GM19240 (cell line): Measurements from ENCODE around the gene SMOC2.

Source experiments
- DNase-seq: peaks from one replicate; pipeline ENCODE4 v3.0.0; 2011; ENCODE audit warnings: low spot score; ENCODE audit not compliant: insufficient read length

The SMOC2 gene

DNA sequence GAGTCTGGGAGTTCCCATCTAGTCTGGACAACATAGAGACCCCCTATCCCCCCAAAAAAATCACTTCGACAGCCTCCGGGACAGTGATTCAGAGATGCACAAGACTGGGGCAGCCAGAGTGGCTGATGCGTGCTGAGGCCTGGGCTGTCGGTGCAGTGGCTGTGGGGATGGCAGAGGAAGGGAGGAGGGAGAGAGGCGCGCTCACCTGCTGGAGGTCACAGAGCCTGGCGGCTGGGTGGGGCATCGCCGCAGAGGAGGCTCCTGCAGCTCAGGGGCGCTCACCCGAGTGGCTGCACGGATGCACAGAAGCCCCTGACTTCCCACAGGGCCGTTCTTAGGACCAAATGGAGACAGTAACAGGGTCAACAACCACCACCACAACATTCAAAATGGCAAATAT, 182.8 kb downstream of the SMOC2 start:
- no peak for DNase-seq

DNA sequence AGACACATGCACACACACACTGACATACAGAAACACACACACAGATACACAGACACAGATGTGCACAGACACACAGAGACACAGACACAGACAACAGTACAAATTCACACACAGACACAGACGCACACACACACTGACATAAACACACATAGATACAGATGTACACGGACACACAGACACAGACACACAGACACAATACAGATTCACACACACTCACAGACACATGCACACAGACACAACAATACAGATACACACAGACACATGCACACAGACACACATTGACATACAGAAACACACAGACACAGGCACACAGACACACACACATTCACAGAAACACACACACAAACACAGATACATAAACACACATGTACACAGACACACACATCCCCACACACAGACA, 183.6 kb downstream of the SMOC2 start:
- no peak for DNase-seq

DNA sequence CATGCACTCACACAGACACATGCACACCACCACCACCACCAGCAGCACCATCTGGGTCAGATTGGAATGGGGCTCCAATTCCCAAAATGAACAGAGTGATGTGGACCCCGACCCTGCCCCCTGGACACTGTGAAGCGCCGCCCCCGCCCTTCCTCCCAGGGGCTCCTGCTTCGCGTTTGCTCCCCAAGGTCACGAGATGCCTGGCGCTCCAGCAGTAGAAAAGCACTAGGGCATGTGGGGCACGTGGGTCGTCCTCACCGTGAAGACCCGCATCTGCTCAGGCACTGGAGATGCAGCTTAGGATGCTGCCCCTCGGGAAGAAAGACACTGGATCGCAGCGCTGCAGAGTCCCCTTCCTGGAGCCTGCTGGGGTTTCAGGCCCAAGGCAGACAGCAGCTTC, 184.0 kb downstream of the SMOC2 start:
- DNase-seq = no peak

DNA sequence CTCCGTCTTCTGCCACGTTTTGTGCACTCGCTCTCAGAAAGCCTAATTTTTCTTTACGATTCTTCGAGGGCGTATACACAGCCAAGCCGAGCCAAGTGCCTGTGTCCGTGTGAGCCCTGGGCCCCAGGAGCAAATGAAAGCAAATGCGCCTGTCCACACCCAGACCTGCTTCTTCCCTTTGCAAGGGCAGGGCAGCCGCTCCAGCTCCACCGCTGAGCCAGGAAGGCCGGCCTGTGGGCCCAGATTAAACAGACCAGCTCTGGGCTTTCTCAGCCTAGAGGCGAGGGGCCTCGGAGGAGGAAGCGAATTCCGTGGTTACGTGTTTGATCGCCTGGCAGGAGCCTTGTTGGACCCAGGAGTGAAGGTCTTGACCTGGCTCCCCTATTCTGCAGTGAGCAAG, 184.6 kb downstream of the SMOC2 start:
- no peak for DNase-seq

DNA sequence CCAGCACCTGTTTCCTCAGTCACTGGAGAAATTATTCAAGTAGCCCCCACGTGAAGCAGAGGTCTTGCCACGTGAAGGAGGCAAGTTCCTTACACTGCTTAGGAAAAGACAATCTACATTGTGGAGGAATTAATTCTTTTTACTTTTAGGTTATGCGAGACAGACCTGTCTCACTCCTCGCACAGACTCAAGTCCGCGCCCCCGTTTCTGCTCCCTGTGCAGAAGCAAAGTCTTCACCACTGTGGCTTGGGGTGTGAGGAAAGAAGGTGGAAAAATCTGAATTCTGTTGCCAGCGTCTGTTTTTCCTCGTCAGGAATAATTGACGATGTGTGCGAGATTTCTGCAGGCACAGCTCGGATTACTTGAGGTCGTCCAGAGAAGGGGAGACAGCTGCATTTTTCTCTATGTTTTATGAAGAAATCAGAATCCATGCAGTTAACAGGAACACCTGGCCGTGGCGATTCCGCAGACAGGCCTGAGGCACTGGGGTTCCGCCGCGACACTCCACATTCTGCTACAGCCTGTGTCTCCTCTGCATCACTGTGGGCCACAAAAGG, 185.1 kb downstream of the SMOC2 start:
- no peak for DNase-seq

GRCh38 chr6:168627506-168628175, 186.7 kb downstream of the SMOC2 start:
- DNase-seq = no peak

GRCh38 chr6:168628176-168628553, 187.2 kb downstream of the SMOC2 start:
- no peak for DNase-seq

DNA sequence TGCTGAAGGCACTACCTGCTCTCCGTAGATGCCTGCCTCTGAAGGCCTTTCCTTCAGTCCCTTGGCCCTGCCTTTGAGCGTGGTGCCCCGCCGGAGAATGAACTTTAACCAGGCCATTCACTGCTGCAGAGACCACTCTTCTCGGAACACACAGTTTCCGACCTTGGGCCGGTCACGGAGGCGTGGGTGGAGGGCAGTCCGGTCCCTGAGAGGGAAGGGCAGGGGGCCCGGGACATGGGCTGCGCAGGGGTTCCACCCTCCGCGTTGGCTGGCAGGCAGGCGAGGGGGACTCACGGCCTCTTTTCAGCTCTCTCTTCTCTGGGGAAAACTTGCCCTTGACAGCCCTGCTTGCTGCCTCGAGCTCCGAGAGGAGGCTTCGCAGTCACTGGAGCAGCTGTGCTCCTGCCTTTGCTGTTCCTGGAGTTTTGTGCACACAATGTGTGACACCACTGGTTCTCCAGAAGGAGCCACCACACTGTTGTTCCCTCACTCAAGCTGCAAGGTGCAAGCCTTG, 187.8 kb downstream of the SMOC2 start:
- DNase-seq = no peak

- no peak for DNase-seq
Observed at GRCh38 chr6:168631564-168631963, 190.6 kb downstream of the SMOC2 start.

DNA sequence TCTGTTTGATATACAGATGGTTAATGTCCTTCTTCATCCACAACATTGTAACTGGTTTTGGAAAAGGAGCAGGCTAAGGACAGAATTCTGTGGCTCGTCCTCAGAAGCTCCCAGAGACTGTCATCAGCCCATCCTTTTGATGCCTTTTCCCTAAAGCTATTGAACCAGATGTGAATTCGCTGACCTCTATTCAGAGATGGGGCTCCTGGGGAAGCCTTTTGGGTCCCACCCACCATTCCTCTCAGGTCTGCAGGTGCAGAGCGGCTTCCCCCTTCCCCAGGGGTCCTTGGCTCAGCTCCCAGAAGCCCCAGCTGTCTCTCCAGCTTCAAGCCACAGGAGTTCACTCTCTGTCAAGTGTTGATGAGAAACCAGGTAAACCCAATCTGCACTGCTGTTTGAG, 191.7 kb downstream of the SMOC2 start:
- no peak for DNase-seq

GRCh38 chr6:168634541-168635328, 193.8 kb downstream of the SMOC2 start:
- no peak for DNase-seq

GRCh38 chr6:168636147-168637004, 195.4 kb downstream of the SMOC2 start:
- DNase-seq = no peak

DNA sequence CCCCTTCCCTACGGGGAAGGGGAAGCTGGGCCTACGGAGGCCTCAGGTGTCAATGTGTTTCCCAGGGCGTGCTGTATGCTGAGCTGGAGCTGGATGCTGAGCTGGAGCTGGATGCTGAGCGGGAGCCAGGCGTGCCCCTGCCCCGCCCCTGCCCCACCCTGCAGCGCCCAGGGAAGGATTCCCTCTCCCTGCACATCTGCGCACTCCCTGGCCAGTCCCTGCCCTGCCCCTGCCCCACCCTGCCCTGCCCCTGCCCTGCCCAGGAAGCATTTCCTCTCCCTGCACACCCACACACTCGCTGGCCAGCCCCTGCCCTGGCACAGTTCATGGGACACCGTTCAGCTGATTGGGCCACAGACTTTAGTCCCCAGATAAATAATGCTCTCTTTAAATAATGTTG, 196.8 kb downstream of the SMOC2 start:
- DNase-seq = no peak

GRCh38 chr6:168638468-168639271, 197.7 kb downstream of the SMOC2 start:
- DNase-seq = no peak

DNA sequence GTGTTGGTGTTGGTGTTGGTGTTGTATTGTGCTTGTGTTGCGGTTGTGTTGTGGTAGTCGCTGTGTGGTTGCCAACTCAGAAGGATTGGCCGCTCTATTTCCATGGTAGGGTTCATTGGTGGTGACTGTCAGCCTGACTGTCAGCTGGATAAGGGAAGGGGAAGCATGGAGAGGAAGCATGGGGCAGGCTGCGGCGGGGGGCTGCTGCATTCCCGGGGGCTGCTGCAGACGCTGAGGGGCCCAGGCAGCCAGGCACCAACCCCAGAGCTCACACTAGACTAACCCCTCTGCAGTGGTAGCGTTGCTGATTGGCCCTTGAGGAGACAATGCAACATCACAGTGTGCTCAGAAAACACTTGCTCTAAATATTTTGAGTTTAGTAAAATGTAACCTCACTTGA, 199.2 kb downstream of the SMOC2 start:
- no peak for DNase-seq

GRCh38 chr6:168640768-168641167, 199.8 kb downstream of the SMOC2 start:
- DNase-seq = no peak

DNA sequence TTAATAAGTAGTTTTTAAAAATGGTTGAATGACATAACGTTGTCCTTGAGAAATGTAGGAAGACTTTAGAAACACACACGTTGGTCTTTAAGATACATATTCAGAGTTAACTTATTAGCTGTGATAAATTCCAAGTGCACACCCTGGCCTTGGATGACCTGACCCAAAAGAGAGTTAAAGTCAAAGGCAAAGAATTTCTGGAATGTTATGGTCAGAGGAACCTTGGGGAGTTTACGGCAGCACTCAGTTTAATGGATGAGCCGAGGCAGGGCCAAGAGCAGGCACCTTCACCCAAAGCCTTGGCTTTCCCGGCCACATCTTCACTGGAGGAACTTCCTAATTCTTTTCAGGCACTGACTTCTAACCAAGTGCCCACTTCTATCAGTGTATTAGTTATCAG, 200.5 kb downstream of the SMOC2 start:
- no peak for DNase-seq

GRCh38 chr6:168643401-168643800, 202.4 kb downstream of the SMOC2 start:
- DNase-seq = no peak

DNA sequence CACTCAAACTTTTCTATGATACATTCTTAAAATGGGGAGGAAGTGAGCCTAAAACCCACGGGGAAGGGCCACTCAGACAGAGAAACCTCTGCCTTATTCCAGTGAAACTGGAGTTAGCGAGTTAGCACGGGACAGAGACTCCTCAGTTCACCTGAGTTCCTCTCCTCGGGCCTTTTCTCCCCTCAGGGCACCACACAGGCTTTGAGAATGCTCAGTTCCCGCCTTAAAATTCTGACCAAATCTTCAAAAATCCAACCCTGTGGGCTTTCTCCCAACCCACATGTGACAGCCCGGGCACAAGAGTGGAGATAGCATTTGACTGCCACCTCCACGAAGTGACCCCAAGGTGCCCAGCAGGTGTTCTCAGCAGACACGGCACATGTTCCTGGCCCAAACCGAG, 204.3 kb downstream of the SMOC2 start:
- DNase-seq = no peak

GRCh38 chr6:168647271-168647670, 206.3 kb downstream of the SMOC2 start:
- DNase-seq = no peak
